C4-2B (cell line): ENCODE measurements around the gene CEMIP.

ENCODE experiments used
- H3K27ac ChIP-seq: fragments of 450-650 bp; 2 replicates; pipeline ENCODE4 v1.5.1; 2017
- ZFX ChIP-seq: fragments of 450-650 bp; IDR thresholded peaks from 2 replicates; pipeline ENCODE4 v1.6.1; 2017
- TF ChIP-seq, protein P1 (sequence below): fragments of 450-650 bp; conservative IDR thresholded peaks from 2 replicates; pipeline ENCODE4 v1.5.1; 2017; ENCODE audit warnings: mild to moderate bottlenecking

The CEMIP gene

DNA sequence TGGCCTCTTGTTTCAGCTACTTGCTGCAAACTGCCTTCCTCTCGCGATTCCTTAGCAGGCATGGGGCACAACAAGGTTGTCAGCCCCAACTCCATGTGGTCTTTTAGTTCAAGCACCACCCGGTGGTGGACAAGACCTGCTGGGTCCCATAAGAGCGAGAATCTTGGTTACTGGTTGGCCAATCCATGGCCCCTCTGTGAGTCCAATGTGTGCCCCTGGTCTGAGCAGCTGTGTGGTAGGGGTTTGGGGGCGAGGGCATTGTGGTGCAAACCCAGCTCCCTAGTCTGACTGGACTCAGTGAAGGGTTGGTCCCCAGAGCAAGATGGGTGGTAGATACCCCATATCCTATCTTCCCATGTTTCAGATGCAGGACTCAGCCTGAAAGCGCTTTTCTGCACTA lies 161.7 kb downstream of the CEMIP start:
- H3K27ac ChIP-seq: no peak overlapping the region
- TF ChIP-seq, protein P1, sequence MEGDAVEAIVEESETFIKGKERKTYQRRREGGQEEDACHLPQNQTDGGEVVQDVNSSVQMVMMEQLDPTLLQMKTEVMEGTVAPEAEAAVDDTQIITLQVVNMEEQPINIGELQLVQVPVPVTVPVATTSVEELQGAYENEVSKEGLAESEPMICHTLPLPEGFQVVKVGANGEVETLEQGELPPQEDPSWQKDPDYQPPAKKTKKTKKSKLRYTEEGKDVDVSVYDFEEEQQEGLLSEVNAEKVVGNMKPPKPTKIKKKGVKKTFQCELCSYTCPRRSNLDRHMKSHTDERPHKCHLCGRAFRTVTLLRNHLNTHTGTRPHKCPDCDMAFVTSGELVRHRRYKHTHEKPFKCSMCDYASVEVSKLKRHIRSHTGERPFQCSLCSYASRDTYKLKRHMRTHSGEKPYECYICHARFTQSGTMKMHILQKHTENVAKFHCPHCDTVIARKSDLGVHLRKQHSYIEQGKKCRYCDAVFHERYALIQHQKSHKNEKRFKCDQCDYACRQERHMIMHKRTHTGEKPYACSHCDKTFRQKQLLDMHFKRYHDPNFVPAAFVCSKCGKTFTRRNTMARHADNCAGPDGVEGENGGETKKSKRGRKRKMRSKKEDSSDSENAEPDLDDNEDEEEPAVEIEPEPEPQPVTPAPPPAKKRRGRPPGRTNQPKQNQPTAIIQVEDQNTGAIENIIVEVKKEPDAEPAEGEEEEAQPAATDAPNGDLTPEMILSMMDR: no peak
- TF ChIP-seq ZFX: no peak

GRCh38 chr15:80942266-80942665 lies 163.1 kb downstream of the CEMIP start:
- H3K27ac ChIP-seq: no peak overlapping the region
- TF ChIP-seq, protein P1: no peak
- TF ChIP-seq ZFX: no peak

- no peak for TF ChIP-seq ZFX
- TF ChIP-seq, protein P1: no peak; the same call in 1 of the 2 replicates
- H3K27ac ChIP-seq: peak overlapping the region; percentile 55
Measured at GRCh38 chr15:80942746-80943565, 163.8 kb downstream of the CEMIP start.

GRCh38 chr15:80944818-80945217 lies 165.6 kb downstream of the CEMIP start:
- no peak for TF ChIP-seq ZFX
- TF ChIP-seq, protein P1: no peak
- no peak overlapping the region for H3K27ac ChIP-seq

GRCh38 chr15:80945605-80946004 lies 166.4 kb downstream of the CEMIP start:
- no peak for TF ChIP-seq ZFX
- TF ChIP-seq, protein P1: no peak
- H3K27ac ChIP-seq: no peak overlapping the region

DNA sequence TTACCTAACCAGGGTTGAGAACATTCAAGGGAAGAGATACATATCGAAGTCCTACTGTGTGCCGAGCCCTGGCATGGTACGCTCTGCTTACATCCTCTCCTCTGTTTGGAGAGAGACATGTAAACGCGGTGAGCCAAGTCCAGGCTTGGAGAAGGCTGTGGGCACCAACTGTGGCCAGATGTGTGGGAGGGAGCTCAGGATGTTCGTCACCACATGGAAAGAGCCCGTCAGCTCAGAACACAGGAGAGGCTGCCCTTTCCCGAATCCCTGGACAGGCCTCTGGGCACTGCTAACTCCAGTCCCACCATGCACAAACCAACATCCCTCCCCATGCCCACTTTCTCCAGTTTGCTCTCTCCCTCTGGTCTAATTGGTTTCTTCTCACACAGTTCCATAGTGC lies 167.4 kb downstream of the CEMIP start:
- TF ChIP-seq, protein P1: no peak
- TF ChIP-seq ZFX: no peak
- no peak overlapping the region for H3K27ac ChIP-seq

DNA sequence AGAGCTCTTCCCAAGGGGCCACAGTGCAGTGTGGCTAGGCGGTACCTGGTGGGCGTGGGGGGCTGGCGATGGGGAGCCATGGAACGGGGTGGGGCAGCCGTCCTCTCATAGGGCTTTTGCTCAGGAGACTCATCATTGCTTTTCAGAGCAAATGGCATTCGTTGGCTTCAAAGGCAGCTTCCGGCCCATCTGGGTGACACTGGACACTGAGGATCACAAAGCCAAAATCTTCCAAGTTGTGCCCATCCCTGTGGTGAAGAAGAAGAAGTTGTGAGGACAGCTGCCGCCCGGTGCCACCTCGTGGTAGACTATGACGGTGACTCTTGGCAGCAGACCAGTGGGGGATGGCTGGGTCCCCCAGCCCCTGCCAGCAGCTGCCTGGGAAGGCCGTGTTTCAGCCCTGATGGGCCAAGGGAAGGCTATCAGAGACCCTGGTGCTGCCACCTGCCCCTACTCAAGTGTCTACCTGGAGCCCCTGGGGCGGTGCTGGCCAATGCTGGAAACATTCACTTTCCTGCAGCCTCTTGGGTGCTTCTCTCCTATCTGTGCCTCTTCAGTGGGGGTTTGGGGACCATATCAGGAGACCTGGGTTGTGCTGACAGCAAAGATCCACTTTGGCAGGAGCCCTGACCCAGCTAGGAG lies 169.6 kb downstream of the CEMIP start:
- no peak overlapping the region for H3K27ac ChIP-seq
- TF ChIP-seq ZFX: no peak
- TF ChIP-seq, protein P1: no peak
